Measurements from ENCODE around the gene MFAP2.
"Not testable (repeated sequence)": the region's sequence is repeated elsewhere in the genome, so short reads cannot be mapped to it uniquely, and the experiment has no call there.

MFAP2 gene

DNA sequence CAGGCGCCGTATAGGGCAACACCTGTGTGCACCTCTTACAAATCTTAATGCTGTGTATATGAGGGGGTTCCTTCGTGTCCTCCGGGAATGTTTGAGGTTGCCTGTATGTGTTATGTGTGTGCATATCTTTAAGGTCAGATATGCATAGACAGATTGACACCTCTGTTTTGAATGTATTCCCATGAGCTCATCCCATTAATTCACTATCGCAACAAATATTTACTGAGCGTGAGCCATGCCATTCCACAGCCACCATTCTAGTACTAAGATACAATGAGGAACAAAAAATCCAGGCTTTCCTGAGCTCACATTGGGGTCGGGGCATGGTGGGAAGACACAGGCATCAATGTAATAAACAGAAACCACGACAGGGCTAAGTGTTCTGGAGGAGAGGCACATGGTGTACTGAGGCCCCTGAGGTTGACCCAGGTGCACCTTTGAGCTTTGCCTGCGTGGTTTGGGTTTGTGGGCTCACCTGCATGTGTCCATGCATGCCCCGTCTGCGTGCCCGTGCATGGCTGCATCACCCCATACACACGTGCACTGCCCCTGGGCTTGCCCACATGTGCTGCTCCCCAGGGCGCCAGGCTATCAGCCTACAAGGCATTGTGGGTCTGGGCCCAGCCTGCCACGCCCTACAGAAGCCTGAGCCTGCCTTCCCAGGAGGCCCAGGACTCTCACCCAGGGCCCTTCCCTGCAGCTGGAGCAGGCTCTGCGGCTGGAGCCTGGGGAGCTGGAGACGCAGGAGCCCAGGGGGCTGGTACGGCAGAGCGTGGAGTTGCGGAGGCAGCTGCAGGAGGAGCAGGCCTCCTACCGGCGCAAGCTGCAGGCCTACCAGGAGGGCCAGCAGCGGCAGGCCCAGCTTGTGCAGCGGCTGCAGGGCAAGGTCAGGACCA is 51.0 kb downstream of the MFAP2 start:
- not testable (repeated sequence) for DNase-seq (ENCODE audit: low spot score)

DNA sequence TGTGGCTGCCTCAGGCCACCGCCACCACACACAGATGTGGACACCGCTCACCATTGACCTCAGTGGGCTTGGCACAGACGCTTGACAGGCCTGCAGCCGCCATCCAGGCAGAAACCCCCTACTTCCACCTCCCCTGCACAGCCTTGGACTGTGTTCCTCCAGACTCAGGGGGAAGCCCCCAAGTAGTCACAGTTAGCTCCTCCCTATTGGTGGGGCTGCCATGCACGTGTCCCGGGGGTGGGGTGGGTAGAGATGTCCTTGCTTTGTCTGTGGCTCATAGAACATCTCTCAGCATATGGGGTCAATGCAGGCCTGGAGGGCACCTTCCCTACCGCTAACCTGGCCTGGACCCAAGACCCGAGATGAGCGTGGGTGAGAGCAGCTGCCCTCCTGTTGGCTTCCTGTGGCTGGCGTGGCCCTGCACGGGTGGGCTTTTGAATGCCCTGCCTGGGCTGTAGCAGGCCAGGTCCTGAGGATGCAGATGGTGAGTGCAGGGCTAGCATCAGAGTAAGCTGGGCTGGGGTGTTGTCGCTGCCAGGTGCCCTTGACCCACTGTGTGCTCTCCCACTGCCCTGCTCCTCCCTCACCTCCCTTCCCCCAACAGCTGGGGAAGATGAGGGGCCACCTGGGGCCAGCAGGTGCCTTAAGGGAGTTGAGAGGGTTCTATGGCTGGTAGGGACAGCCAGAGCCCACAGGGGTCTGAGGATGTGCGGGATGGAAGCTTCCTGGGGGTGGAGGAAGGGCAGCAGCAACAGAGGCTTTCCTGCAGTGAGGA is 52.5 kb downstream of the MFAP2 start:
- DNase-seq (ENCODE audit: low spot score) = no peak

DNA sequence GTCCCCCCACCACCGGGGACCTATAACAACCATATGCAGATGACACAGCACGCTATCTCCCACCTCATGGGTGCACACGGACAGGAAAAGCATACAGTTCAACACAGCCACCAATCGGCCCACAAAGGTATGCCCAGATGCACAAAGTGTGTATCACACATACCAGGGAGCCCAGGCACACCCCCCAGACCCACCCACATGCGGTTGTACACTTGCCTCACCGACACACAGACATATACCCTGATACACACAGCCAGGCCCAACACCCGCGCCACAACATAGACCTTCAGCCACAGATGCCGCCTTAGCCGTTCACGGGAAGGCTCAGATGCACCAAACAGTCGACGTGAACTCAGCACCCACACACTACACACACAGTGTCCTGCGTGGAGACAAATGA is 53.2 kb downstream of the MFAP2 start:
- no peak for DNase-seq (ENCODE audit: low spot score)

DNA sequence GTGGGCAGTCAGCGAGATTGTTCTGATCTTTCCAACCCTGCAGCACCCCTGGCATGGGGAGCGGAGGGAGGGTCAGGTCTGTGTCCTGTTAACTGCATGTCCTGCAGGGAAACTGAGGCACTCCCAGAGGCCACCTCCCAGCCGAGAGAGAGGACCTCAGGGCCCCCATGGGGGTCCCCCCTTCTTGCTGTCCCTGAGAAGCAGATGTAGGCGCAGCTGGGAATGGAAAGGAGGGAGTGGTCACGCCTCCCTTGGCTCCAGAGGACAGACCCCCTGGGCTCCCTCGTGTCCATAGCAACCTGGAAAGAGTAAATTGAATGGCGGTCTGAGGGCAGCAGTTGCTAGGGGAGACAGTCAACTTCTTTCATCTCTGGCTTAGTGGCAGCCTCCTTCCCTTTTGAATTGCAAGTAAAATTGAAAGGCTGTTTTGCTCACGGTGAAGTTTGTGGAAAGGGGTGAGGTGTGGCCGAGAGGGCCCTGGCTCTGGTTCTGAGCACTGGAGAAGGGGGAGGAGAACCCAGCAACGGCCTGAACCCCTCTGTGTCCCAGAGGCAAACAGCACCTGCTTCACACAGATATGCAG is 53.8 kb downstream of the MFAP2 start:
- DNase-seq (ENCODE audit: low spot score) = no peak

DNA sequence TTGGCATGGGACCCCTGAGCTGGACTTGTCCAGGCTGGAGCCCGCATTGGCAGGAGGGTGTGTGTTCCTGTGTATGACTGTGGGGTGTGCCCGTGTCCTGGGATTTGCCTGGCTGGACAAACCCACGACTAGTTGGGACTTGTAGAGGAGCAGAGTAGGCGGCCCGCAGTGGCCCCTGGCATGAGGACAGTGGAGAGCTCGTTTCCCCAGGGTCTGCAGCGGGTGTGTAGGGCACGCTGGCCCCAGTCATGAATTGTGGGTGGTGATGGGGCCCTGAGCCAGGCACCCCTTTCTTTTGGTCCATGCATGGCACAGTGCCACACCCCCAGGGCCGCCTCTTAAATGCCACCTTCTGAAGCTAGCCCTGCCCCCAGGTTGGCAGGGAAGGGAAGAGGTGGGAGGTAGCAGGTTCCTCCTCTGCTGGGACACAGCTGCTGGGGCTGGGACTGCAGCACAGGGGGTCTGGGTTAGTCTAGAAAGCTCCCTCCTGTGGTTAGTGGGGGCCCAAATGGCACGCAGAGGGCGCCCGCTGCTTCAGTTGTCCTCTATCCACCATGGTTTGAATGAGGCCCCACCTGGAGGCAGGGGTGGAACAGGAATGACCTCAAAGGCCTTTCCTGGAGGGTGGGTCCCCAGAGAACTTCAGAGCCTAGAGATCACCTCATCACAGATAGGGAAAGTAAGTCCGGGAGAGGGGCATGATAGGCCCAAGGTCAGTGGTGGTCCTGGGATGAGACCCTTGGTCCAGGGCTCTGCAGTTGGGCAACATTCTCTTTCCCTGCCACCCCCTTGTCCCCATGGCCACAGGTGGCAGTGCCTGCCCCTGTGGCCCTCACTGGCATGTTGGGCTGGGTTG is 54.6 kb downstream of the MFAP2 start:
- DNase-seq (ENCODE audit: low spot score) = no peak

DNA sequence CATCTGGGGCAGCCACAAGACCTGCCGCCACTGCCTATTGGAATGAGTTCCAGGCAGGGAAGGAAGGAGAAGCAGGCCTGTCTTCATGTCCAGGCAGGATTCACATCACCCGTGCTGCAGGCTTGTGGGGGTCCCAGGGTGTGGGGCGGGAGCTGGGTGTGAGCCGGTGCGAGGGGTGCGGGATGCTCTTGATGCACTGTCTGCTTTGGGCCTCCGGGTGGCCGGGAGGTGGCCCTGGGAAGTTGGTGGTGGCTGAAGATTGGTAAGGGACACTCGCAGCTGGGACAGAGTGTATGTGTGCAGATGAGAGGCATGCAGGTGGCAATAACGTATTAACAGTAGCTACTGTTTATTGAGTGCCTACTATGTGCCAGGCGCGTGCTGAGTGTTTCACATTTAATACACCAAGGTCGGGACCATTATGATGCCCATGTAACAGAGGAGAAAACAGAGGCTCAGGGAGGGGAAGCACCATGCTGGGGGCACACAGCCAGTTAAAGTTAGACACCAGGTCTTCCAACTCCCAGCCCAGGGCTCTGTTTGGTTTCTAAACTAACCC is 55.4 kb downstream of the MFAP2 start:
- DNase-seq (ENCODE audit: low spot score) = no peak
